Mesothelial cell of epicardium (in vitro differentiated cells): ENCODE results near the gene GGN. TPM values are rescaled to one million over a fixed set of nuclear protein-coding genes. Genes with fewer than 3 reads are reported as not detected.
A peak's percentile ranks its signal among the peaks of the same experiment; 100 is the strongest.
"Not testable (repeated sequence)": the region's sequence is repeated elsewhere in the genome, so short reads cannot be mapped to it uniquely, and the experiment has no call there.

Experiments
- DNase-seq, 2 experiments: peaks; one replicate each; pipeline ENCODE4 v3.0.0; 2021; ENCODE audit warnings: low spot score in 2 of 2; ENCODE audit not compliant: unreplicated experiment in 2 of 2
- H3K27ac Mint-ChIP-seq: 2 replicates; pipeline ENCODE4 v1.8.0; 2021; ENCODE audit warnings: mixed read lengths
- H3K27me3 Mint-ChIP-seq: 2 replicates; pipeline ENCODE4 v1.8.0; 2021; ENCODE audit warnings: low read depth, mixed read lengths
- H3K36me3 Mint-ChIP-seq: 2 replicates; pipeline ENCODE4 v1.8.0; 2021; ENCODE audit warnings: mixed read lengths
- H3K4me1 Mint-ChIP-seq: 2 replicates; pipeline ENCODE4 v1.8.0; 2021; ENCODE audit warnings: mixed read lengths
- H3K4me3 Mint-ChIP-seq: 2 replicates; pipeline ENCODE4 v1.8.0; 2021; ENCODE audit warnings: mild to moderate bottlenecking, moderate library complexity, mixed read lengths
- H3K9me3 Mint-ChIP-seq: 2 replicates; pipeline ENCODE4 v1.8.0; 2021; ENCODE audit warnings: mixed read lengths
- total RNA-seq: library from RNA; stranded (reverse); gene quantifications from 3 replicates; pipeline ENCODE4 v1.2.1, GENCODE V29; 2021
- TF ChIP-seq, protein P1 (sequence below): fragments of 200-600 bp; sonication (generic); IDR thresholded peaks from one replicate; pipeline ENCODE4 v1.5.0; 2021; ENCODE audit warnings: antibody characterized with exemption; ENCODE audit not compliant: unreplicated experiment

The GGN gene
- total RNA-seq, 1 donor from 2014 or later = 1.3 TPM

DNA sequence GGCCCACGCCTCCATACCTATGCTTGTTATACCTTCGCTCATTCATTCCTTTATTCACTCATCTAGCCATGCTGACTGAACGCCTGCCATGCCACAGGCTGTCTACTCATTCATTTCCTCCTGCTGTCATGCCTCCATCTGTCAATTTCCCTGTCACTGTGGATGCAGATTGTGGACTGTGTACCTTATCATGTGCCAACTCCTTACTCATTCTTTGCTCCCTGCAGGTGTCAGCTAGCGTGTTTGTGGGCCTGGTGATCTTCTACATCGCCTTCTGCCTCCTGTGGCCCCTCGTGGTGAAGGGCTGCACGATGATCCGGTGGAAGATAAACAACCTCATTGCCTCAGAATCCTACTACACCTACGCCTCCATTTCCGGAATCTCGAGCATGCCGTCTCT, 17.5 kb downstream of the GGN start:
- Mint-ChIP-seq H3K36me3 (no peaks in the 10 kb centered on the region), H3K27ac (no peak overlapping the region), H3K27me3 (peaks cover 29% of the 10 kb centered on the region), H3K4me3 (no peak overlapping the region), H3K4me1 (peaks cover 7% of the 10 kb centered on the region), H3K9me3 (no peaks in the 10 kb centered on the region)
- no peak for DNase-seq
- TF ChIP-seq, protein P1, sequence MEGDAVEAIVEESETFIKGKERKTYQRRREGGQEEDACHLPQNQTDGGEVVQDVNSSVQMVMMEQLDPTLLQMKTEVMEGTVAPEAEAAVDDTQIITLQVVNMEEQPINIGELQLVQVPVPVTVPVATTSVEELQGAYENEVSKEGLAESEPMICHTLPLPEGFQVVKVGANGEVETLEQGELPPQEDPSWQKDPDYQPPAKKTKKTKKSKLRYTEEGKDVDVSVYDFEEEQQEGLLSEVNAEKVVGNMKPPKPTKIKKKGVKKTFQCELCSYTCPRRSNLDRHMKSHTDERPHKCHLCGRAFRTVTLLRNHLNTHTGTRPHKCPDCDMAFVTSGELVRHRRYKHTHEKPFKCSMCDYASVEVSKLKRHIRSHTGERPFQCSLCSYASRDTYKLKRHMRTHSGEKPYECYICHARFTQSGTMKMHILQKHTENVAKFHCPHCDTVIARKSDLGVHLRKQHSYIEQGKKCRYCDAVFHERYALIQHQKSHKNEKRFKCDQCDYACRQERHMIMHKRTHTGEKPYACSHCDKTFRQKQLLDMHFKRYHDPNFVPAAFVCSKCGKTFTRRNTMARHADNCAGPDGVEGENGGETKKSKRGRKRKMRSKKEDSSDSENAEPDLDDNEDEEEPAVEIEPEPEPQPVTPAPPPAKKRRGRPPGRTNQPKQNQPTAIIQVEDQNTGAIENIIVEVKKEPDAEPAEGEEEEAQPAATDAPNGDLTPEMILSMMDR = no peak

GRCh38 chr19:38369584-38369983, 18.2 kb downstream of the GGN start:
- TF ChIP-seq, protein P1 = no peak
- no peak for DNase-seq
- Mint-ChIP-seq H3K4me3 (no peak overlapping the region), H3K9me3 (no peaks in the 10 kb centered on the region), H3K27me3 (peaks cover 29% of the 10 kb centered on the region), H3K27ac (no peak overlapping the region), H3K36me3 (no peaks in the 10 kb centered on the region), H3K4me1 (peaks cover 1% of the 10 kb centered on the region)

- Mint-ChIP-seq H3K4me3 (no peak overlapping the region), H3K9me3 (no peaks in the 10 kb centered on the region), H3K4me1 (no peaks in the 10 kb centered on the region), H3K27ac (no peak overlapping the region), H3K36me3 (no peaks in the 10 kb centered on the region), H3K27me3 (peaks cover 31% of the 10 kb centered on the region)
- TF ChIP-seq, protein P1 = no peak
- no peak for DNase-seq
Measured at GRCh38 chr19:38367041-38367440, 20.8 kb downstream of the GGN start.

DNA sequence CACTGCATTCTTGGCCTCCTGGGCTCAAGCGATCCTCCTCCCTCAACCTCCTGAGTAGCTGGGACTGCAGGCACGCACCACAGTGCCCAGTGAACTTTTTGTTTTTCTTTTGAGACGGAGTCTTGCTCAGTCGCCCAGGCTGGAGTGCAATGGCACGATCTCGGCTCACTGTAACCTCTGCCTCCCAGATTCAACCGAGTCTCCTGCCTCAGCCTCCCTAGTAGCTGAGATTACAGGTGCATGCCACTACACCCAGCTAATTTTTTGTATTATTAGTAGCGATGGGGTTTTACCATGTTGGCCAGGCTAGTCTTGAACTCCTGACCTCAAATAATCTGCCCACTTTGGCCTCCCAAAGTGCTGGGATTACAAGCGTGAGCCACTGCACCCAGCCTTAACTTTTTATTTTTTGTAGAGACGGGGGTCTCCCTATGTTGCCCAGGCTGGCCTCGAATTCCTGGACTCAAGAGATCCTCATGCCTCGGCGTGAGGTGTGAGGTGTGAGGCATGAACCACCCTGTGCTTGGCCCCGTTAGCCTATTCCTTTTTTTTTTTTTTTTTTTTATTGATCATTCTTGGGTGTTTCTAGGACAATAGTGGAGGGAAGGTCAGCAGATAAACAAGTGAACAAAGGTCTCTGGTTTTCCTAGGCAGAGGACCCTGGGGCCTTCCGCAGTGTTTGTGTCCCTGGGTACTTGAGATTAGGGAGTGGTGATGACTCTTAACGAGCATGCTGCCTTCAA, 24.7 kb downstream of the GGN start:
- H3K4me3 Mint-ChIP-seq = peak overlapping the region; percentile 86
- not testable (repeated sequence) for DNase-seq, H3K9me3 Mint-ChIP-seq, H3K27ac Mint-ChIP-seq, H3K4me1 Mint-ChIP-seq, H3K36me3 Mint-ChIP-seq
- H3K27me3 Mint-ChIP-seq = peaks cover 49% of the 10 kb centered on the region

DNA sequence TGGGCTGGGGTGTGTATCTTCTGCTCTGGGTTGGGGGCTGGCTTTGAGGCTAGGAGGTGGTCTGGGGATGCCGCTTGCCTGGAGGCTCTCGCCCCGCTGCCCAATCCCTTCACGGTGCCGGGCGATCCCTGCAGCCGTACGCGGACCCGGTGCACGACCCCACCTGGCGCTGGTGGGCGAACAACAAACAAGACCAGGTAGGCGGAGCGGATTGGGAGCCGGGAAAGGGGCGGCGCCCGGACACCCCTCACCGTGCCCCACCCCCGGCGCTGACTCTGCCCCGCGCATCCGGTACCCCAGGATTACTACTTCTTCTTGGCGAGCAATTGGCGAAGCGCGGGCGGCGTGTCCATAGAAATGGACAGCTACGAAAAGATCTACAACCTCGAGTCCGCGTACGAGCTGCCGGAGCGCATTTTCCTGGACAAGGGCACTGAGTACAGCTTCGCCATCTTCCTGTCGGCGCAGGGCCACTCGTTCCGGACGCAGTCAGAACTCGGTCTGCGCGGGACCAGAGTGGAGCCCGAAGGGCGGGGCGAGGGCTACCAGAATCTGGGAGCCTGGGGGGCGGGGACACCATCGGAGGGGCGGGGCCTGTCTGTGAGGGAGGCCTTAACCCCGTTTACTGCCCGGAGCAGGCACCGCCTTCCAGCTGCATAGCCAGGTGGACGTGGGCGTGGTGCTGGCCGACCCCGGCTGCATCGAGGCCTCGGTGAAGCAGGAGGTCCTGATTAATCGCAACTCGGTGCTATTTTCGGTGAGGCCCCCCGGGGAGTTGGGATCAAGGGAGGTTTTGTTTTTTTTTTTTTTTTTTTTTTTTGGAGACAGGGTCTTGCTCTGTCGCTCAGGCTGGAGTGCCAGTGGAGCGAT, 25.5 kb downstream of the GGN start:
- TF ChIP-seq, protein P1 = no peak
- Mint-ChIP-seq H3K36me3 (no peaks in the 10 kb centered on the region), H3K4me3 (peak overlapping the region; percentile 86), H3K27me3 (peaks cover 56% of the 10 kb centered on the region), H3K9me3 (no peaks in the 10 kb centered on the region), H3K4me1 (no peaks in the 10 kb centered on the region), H3K27ac (peak overlapping the region; percentile 66)
- DNase-seq = peak; percentile 53 to 79

- H3K4me3 Mint-ChIP-seq = peak overlapping the region; percentile 86
- H3K27me3 Mint-ChIP-seq = peaks cover 62% of the 10 kb centered on the region
- H3K27ac Mint-ChIP-seq = peak overlapping the region; percentile 66
Measured at GRCh38 chr19:38361633-38362075, 26.2 kb downstream of the GGN start.

More at GRCh38 chr19:38361633-38362075, 26.2 kb downstream of the GGN start:
- TF ChIP-seq, protein P1 = no peak
- Mint-ChIP-seq H3K4me1 (no peaks in the 10 kb centered on the region), H3K9me3 (no peaks in the 10 kb centered on the region), H3K36me3 (no peaks in the 10 kb centered on the region)
- DNase-seq = peak in 1 of 2 experiments; percentile 68
